Karpas-422 (cell line): ENCODE data around the gene CCZ1. TPM values are rescaled to one million over a fixed set of nuclear protein-coding genes. Genes with fewer than 3 reads are reported as not detected.
"Not testable (repeated sequence)": the region's sequence is repeated elsewhere in the genome, so short reads cannot be mapped to it uniquely, and the experiment has no call there.

Experiments used
- DNase-seq: peaks from one replicate; pipeline ENCODE4 v3.0.0-alpha.2; 2015
- H2AFZ ChIP-seq: fragments of 200-600 bp; sonication (generic); 2 replicates; pipeline ENCODE4 v1.6.1; 2014; ENCODE audit warnings: antibody characterized with exemption, low read length, mixed read lengths
- H3K27ac ChIP-seq: fragments of 200-600 bp; sonication (generic); 2 replicates; pipeline ENCODE4 v1.5.1; 2014; ENCODE audit warnings: mild to moderate bottlenecking, low read length, moderate library complexity
- H3K27me3 ChIP-seq: fragments of 200-600 bp; sonication (generic); 2 replicates; pipeline ENCODE4 v1.6.1; 2014; ENCODE audit warnings: low read length, mixed read lengths
- H3K36me3 ChIP-seq: fragments of 200-600 bp; sonication (generic); 2 replicates; pipeline ENCODE4 v1.6.1; 2014; ENCODE audit warnings: low read length, mixed read lengths; ENCODE audit not compliant: insufficient read depth
- H3K4me1 ChIP-seq: fragments of 200-600 bp; sonication (generic); 2 replicates; pipeline ENCODE4 v1.6.1; 2014; ENCODE audit warnings: mild to moderate bottlenecking, low read length, mixed read lengths
- H3K4me2 ChIP-seq: fragments of 200-600 bp; sonication (generic); 2 replicates; pipeline ENCODE4 v1.6.1; 2014; ENCODE audit warnings: low read length, low read depth, mild to moderate bottlenecking; ENCODE audit not compliant: poor library complexity, severe bottlenecking
- H3K4me3 ChIP-seq: fragments of 200-600 bp; sonication (generic); 2 replicates; pipeline ENCODE4 v1.5.1; 2014; ENCODE audit warnings: mild to moderate bottlenecking, antibody characterized with exemption, low read length, mixed read lengths
- H3K79me2 ChIP-seq: fragments of 200-600 bp; sonication (generic); 2 replicates; pipeline ENCODE4 v1.6.1; 2014; ENCODE audit warnings: mild to moderate bottlenecking, low read length, mixed read lengths
- H3K9ac ChIP-seq: fragments of 200-600 bp; sonication (generic); 2 replicates; pipeline ENCODE4 v1.6.0; 2014; ENCODE audit warnings: low read length
- H3K9me2 ChIP-seq: fragments of 200-600 bp; sonication (generic), shearing (Covaris generic); replicated peaks from 2 replicates; pipeline ENCODE4 v1.6.0; 2014; ENCODE audit warnings: mild to moderate bottlenecking, low read length, moderate library complexity; ENCODE audit not compliant: insufficient read depth
- H3K9me3 ChIP-seq: fragments of 300-700, 200-600 bp; sonication (generic); 2 replicates; pipeline ENCODE4 v1.6.1; 2014; ENCODE audit warnings: low read length, mixed read lengths
- H4K20me1 ChIP-seq: fragments of 200-600 bp; sonication (generic); 2 replicates; pipeline ENCODE4 v1.6.1; 2014; ENCODE audit warnings: mild to moderate bottlenecking, antibody characterized with exemption, low read length, low read depth; ENCODE audit not compliant: insufficient read depth
- total RNA-seq: library from RNA; depleted of rRNA; stranded (reverse); fragments of >200 nt; shearing (Covaris generic); gene quantifications from 2 replicates; pipeline ENCODE4 v1.2.3, GENCODE V29; 2014; ENCODE audit warnings: low replicate concordance

CCZ1 gene
- total RNA-seq, 1 experiment from 2014 or later: 52.1 TPM

GRCh38 chr7:5890244-5890643, 8.3 kb upstream of the CCZ1 start:
- H2AFZ ChIP-seq, H3K4me3 ChIP-seq, DNase-seq, H3K79me2 ChIP-seq, H3K4me1 ChIP-seq, H3K36me3 ChIP-seq, H3K9ac ChIP-seq, H3K9me3 ChIP-seq, H3K4me2 ChIP-seq, H3K27me3 ChIP-seq, H3K9me2 ChIP-seq, H3K27ac ChIP-seq, H4K20me1 ChIP-seq: not testable (repeated sequence)

- Histone ChIP-seq H3K27ac (no peak overlapping the region), H3K36me3 (no peaks in the 10 kb centered on the region), H2AFZ (no peak overlapping the region), H3K9me2 (no peaks in the 10 kb centered on the region), H3K27me3 (no peaks in the 10 kb centered on the region), H3K4me3 (no peak overlapping the region), H3K4me1 (no peaks in the 10 kb centered on the region; the same call in 1 of the 2 replicates), H3K79me2 (no peaks in the 10 kb centered on the region), H3K9me3 (no peaks in the 10 kb centered on the region), H3K9ac (no peak overlapping the region), H4K20me1 (no peaks in the 10 kb centered on the region), H3K4me2 (no peak overlapping the region)
- no peak for DNase-seq
Measured at GRCh38 chr7:5892498-5892897, 6.0 kb upstream of the CCZ1 start.

- peak overlapping the region; percentile 56 for H3K4me2 ChIP-seq
- H3K79me2 ChIP-seq, H3K9me2 ChIP-seq, H3K4me1 ChIP-seq, H2AFZ ChIP-seq, H3K9me3 ChIP-seq, H3K36me3 ChIP-seq, H3K27me3 ChIP-seq, H4K20me1 ChIP-seq, H3K27ac ChIP-seq: not testable (repeated sequence)
- DNase-seq: peak; percentile 54
- peak overlapping the region; percentile 61; the same call in 1 of the 2 replicates for H3K4me3 ChIP-seq
- H3K9ac ChIP-seq: 0 out of 2 replicates have a peak overlapping the region, but pooled peaks have one; percentile 61
Measured at GRCh38 chr7:5897369-5897919, 1.1 kb upstream of the CCZ1 start.

GRCh38 chr7:5903002-5903401, 4.5 kb downstream of the CCZ1 start:
- not testable (repeated sequence) for H3K36me3 ChIP-seq, H3K27ac ChIP-seq, DNase-seq, H2AFZ ChIP-seq, H3K4me3 ChIP-seq, H3K4me2 ChIP-seq, H3K4me1 ChIP-seq, H3K79me2 ChIP-seq, H3K27me3 ChIP-seq, H3K9me3 ChIP-seq, H4K20me1 ChIP-seq, H3K9me2 ChIP-seq, H3K9ac ChIP-seq

GRCh38 chr7:5904726-5905125, 6.2 kb downstream of the CCZ1 start:
- not testable (repeated sequence) for H3K9ac ChIP-seq, DNase-seq, H3K79me2 ChIP-seq, H2AFZ ChIP-seq, H3K4me2 ChIP-seq, H4K20me1 ChIP-seq, H3K27ac ChIP-seq, H3K4me1 ChIP-seq, H3K36me3 ChIP-seq, H3K4me3 ChIP-seq, H3K9me2 ChIP-seq, H3K27me3 ChIP-seq, H3K9me3 ChIP-seq

- H3K9ac ChIP-seq, H3K4me3 ChIP-seq, H3K9me3 ChIP-seq, H3K4me2 ChIP-seq, H4K20me1 ChIP-seq, H3K79me2 ChIP-seq, H3K4me1 ChIP-seq, H3K36me3 ChIP-seq, H3K9me2 ChIP-seq, H3K27ac ChIP-seq, DNase-seq, H2AFZ ChIP-seq, H3K27me3 ChIP-seq: not testable (repeated sequence)
Measured at GRCh38 chr7:5908835-5909234, 10.3 kb downstream of the CCZ1 start.

- not testable (repeated sequence) for H3K36me3 ChIP-seq, H3K9ac ChIP-seq, H3K4me3 ChIP-seq, H4K20me1 ChIP-seq, H2AFZ ChIP-seq, H3K4me1 ChIP-seq, H3K27ac ChIP-seq, H3K79me2 ChIP-seq, H3K9me2 ChIP-seq, H3K27me3 ChIP-seq, H3K9me3 ChIP-seq, H3K4me2 ChIP-seq, DNase-seq
Measured at GRCh38 chr7:5916529-5916928, 18.0 kb downstream of the CCZ1 start.

- not testable (repeated sequence) for H3K4me2 ChIP-seq, H3K27ac ChIP-seq, H3K4me1 ChIP-seq, H3K9ac ChIP-seq, DNase-seq, H3K9me3 ChIP-seq, H3K4me3 ChIP-seq, H3K27me3 ChIP-seq, H4K20me1 ChIP-seq, H2AFZ ChIP-seq, H3K79me2 ChIP-seq, H3K9me2 ChIP-seq, H3K36me3 ChIP-seq
Measured at GRCh38 chr7:5924180-5924579, 25.6 kb downstream of the CCZ1 start.

- H3K27ac ChIP-seq, H3K4me3 ChIP-seq, H2AFZ ChIP-seq, DNase-seq, H3K4me2 ChIP-seq, H3K79me2 ChIP-seq, H3K9me3 ChIP-seq, H3K27me3 ChIP-seq, H3K36me3 ChIP-seq, H4K20me1 ChIP-seq, H3K4me1 ChIP-seq, H3K9ac ChIP-seq, H3K9me2 ChIP-seq: not testable (repeated sequence)
Measured at GRCh38 chr7:5924630-5925029, 26.1 kb downstream of the CCZ1 start.
